IMR-90 (cell line): Measurements from ENCODE around the gene ZBTB1. TPM values are rescaled to one million over a fixed set of nuclear protein-coding genes. Genes with fewer than 3 reads are reported as not detected.

Experiments
- ATAC-seq: fragments of 200-7000 bp; cut with Tn5 transposase; 2 replicates; pipeline ENCODE4 v1.9.1; 2020; ENCODE audit warnings: low read depth, mild to moderate bottlenecking, moderate library complexity
- BruUV-seq: library from RNA; stranded (reverse); fragments of 400-500 nt; replicated peaks from 2 replicates; lab custom pipeline; 2021; lab: Mats Ljungman, UMichigan
- CTCF ChIA-PET: fragments of 300-600 bp; formaldehyde crosslinking; extraction: SDS; loops from one replicate; lab custom pipeline; 2021; ENCODE audit warnings: antibody characterized with exemption; lab: Yijun Ruan, JAX
- POLR2A ChIA-PET: fragments of 300-600 bp; sonication (Branson Sonifier 250); formaldehyde crosslinking; loops from one replicate; lab custom pipeline; 2022; ENCODE audit warnings: antibody characterized with exemption; ENCODE audit not compliant: unreplicated experiment; lab: Charles Lee
- DNase-seq: peaks from one replicate; pipeline ENCODE4 v3.0.0; 2013
- H2AFZ ChIP-seq: replicated peaks from 2 replicates; pipeline ENCODE3; 2013; ENCODE audit warnings: low read length, mild to moderate bottlenecking; ENCODE audit not compliant: poor library complexity
- H2AK5ac ChIP-seq: 2 replicates; pipeline ENCODE4 v1.6.1; 2013; ENCODE audit warnings: low read depth, low read length, inconsistent platforms
- H2AK9ac ChIP-seq: replicated peaks from 2 replicates; pipeline ENCODE3; 2013; ENCODE audit warnings: mild to moderate bottlenecking, low read depth, low read length, moderate library complexity; ENCODE audit not compliant: poor library complexity
- H2BK120ac ChIP-seq: 2 replicates; pipeline ENCODE4 v1.6.1; 2013; ENCODE audit warnings: low read depth, low read length, inconsistent platforms
- H2BK15ac ChIP-seq: 3 replicates; pipeline ENCODE4 v1.6.1; 2013; ENCODE audit warnings: low read depth, low read length, inconsistent platforms
- H2BK20ac ChIP-seq: 2 replicates; pipeline ENCODE4 v1.6.1; 2013; ENCODE audit warnings: low read depth, mild to moderate bottlenecking, inconsistent platforms, low read length, moderate library complexity
- H2BK5ac ChIP-seq: 2 replicates; pipeline ENCODE4 v1.6.1; 2013; ENCODE audit warnings: mild to moderate bottlenecking, low read depth, low read length, inconsistent platforms; ENCODE audit not compliant: poor library complexity, severe bottlenecking
- H3K14ac ChIP-seq: replicated peaks from 2 replicates; pipeline ENCODE4 v1.6.1; 2013; ENCODE audit warnings: low read depth, low read length, inconsistent platforms
- H3K18ac ChIP-seq: 2 replicates; pipeline ENCODE4 v1.6.1; 2013; ENCODE audit warnings: low read depth, low read length, control low read depth
- H3K23ac ChIP-seq: 2 replicates; pipeline ENCODE4 v1.6.1; 2013; ENCODE audit warnings: low read depth, low read length, inconsistent platforms
- H3K27ac ChIP-seq: 2 replicates; pipeline ENCODE4 v1.5.1; 2013; ENCODE audit warnings: mild to moderate bottlenecking, control low read depth, low read length; ENCODE audit not compliant: insufficient read depth
- H3K27me3 ChIP-seq: 2 replicates; pipeline ENCODE4 v1.6.1; 2013; ENCODE audit warnings: low read length; ENCODE audit not compliant: control insufficient read depth, insufficient read depth
- H3K36me3 ChIP-seq: 2 replicates; pipeline ENCODE4 v1.6.1; 2013; ENCODE audit warnings: low read length, mixed read lengths; ENCODE audit not compliant: control insufficient read depth, insufficient read depth
- H3K4ac ChIP-seq: 2 replicates; pipeline ENCODE4 v1.6.1; 2013; ENCODE audit warnings: low read depth, low read length, inconsistent platforms
- H3K4me1 ChIP-seq: 2 replicates; pipeline ENCODE4 v1.6.1; 2013; ENCODE audit warnings: low read length, mixed read lengths; ENCODE audit not compliant: control insufficient read depth, insufficient read depth
- H3K4me2 ChIP-seq: 2 replicates; pipeline ENCODE4 v1.6.1; 2013; ENCODE audit warnings: low read depth, mild to moderate bottlenecking, control low read depth, low read length, moderate library complexity
- H3K4me3 ChIP-seq: 2 replicates; pipeline ENCODE4 v1.5.1; 2013; ENCODE audit warnings: low read depth, mild to moderate bottlenecking, control low read depth, low read length, moderate library complexity; ENCODE audit not compliant: insufficient read depth
- H3K56ac ChIP-seq: 2 replicates; pipeline ENCODE4 v1.6.1; 2013; ENCODE audit warnings: low read length, inconsistent platforms; ENCODE audit not compliant: insufficient read depth; ENCODE audit errors: extremely low read depth
- H3K79me1 ChIP-seq, 2 experiments: 2 replicates each; pipeline ENCODE4 v1.6.1; 2013; ENCODE audit warnings: low read length in 2 of 2, inconsistent platforms in 1 of 2, low read depth in 1 of 2
- H3K9ac ChIP-seq: 2 replicates; pipeline ENCODE4 v1.6.1; 2013; ENCODE audit warnings: low read depth, low read length, control low read depth
- H3K9me1 ChIP-seq: 2 replicates; pipeline ENCODE4 v1.6.1; 2013; ENCODE audit warnings: low read length, inconsistent platforms; ENCODE audit not compliant: insufficient read depth
- H3K9me3 ChIP-seq: 2 replicates; pipeline ENCODE4 v1.6.1; 2013; ENCODE audit warnings: low read length; ENCODE audit not compliant: control insufficient read depth, insufficient read depth
- H4K20me1 ChIP-seq: 2 replicates; pipeline ENCODE4 v1.6.1; 2013; ENCODE audit warnings: low read length, inconsistent platforms; ENCODE audit not compliant: insufficient read depth
- H4K5ac ChIP-seq: 2 replicates; pipeline ENCODE4 v1.6.1; 2013; ENCODE audit warnings: mild to moderate bottlenecking, low read depth, low read length, control low read depth
- H4K8ac ChIP-seq, 2 experiments: 2 replicates each; pipeline ENCODE4 v1.6.1; 2013; ENCODE audit warnings: low read depth in 2 of 2, low read length in 2 of 2, control low read depth in 1 of 2, inconsistent platforms in 1 of 2
- H4K91ac ChIP-seq: 2 replicates; pipeline ENCODE4 v1.6.1; 2013; ENCODE audit warnings: low read depth, low read length, inconsistent platforms; ENCODE audit not compliant: insufficient read depth
- BHLHE40 ChIP-seq: fragments of 150-350 bp; IDR thresholded peaks from 2 replicates; pipeline ENCODE4 v1.6.1; 2016; ENCODE audit warnings: mild to moderate bottlenecking, low read depth, low read length
- CEBPB ChIP-seq: IDR thresholded peaks from 2 replicates; pipeline ENCODE4 v1.6.1; 2012; ENCODE audit warnings: low read depth, low read length, improper control_type of control experiment
- CHD1 ChIP-seq: IDR thresholded peaks from 2 replicates; pipeline ENCODE4 v1.6.1; 2012; ENCODE audit warnings: low read depth, low read length, improper control_type of control experiment
- ELK1 ChIP-seq: fragments of 150-350 bp; IDR thresholded peaks from 2 replicates; pipeline ENCODE4 v1.6.1; 2016; ENCODE audit warnings: low read depth, mild to moderate bottlenecking, low read length, moderate library complexity, borderline replicate concordance
- MAZ ChIP-seq: IDR thresholded peaks from 2 replicates; pipeline ENCODE4 v1.6.1; 2012; ENCODE audit warnings: low read depth, mild to moderate bottlenecking, low read length, improper control_type of control experiment, moderate library complexity, borderline replicate concordance
- MXI1 ChIP-seq: IDR thresholded peaks from 2 replicates; pipeline ENCODE4 v1.6.1; 2012; ENCODE audit warnings: low read depth, mild to moderate bottlenecking, low read length, moderate library complexity, borderline replicate concordance
- NFE2L2 ChIP-seq: fragments of 150-350 bp; IDR thresholded peaks from 2 replicates; pipeline ENCODE4 v1.6.1; 2016; ENCODE audit warnings: low read depth, mild to moderate bottlenecking, low read length
- POLR2A ChIP-seq: IDR thresholded peaks from 2 replicates; pipeline ENCODE4 v1.6.1; 2012; ENCODE audit warnings: mild to moderate bottlenecking, low read depth, low read length
- RAD21 ChIP-seq: IDR thresholded peaks from 2 replicates; pipeline ENCODE4 v1.6.1; 2012; ENCODE audit warnings: low read length, improper control_type of control experiment
- RCOR1 ChIP-seq: IDR thresholded peaks from 2 replicates; pipeline ENCODE4 v1.6.1; 2012; ENCODE audit warnings: mild to moderate bottlenecking, low read length, improper control_type of control experiment; ENCODE audit not compliant: insufficient replicate concordance
- RFX5 ChIP-seq: IDR thresholded peaks from 2 replicates; pipeline ENCODE4 v1.8.0; 2012; ENCODE audit warnings: low read depth, mild to moderate bottlenecking, low read length, moderate library complexity
- SMC3 ChIP-seq: fragments of 150-350 bp; IDR thresholded peaks from 2 replicates; pipeline ENCODE4 v1.6.1; 2016; ENCODE audit warnings: low read depth, mild to moderate bottlenecking, antibody characterized with exemption, low read length, moderate library complexity
- USF2 ChIP-seq: fragments of 150-350 bp; IDR thresholded peaks from 2 replicates; pipeline ENCODE4 v1.6.1; 2017; ENCODE audit warnings: mild to moderate bottlenecking, antibody characterized with exemption, low read length, low read depth
- WGBS, 2 experiments: methylation state at CpG; one replicate each; pipeline versions ENCODE4 v1.1.5 to v1.1.7; 2013; ENCODE audit warnings: missing lambda C conversion rate in 2 of 2; ENCODE audit not compliant: insufficient read length in 1 of 2; ENCODE audit errors: extremely low coverage in 2 of 2; 5-methylcytosine and 5-hydroxymethylcytosine counted together
- dilution Hi-C: fragments of 300-500 bp; cut with HindIII; formaldehyde crosslinking; loops from one replicate; pipeline ENCODE4 v1.14.3; 2018; ENCODE audit warnings: low sequenced_read_pairs; ENCODE audit not compliant: unreplicated experiment
- in situ Hi-C: fragments of 300-500 bp; cut with MboI; formaldehyde crosslinking; loops from 3 replicates; pipeline ENCODE4 v1.14.3; 2019; ENCODE audit warnings: low sequenced_read_pairs, inconsistent platforms, mixed read lengths
- intact Hi-C: fragments of 100-400 bp; cut with micrococcal nuclease; formaldehyde crosslinking; loops from 2 replicates; pipeline ENCODE4 v1.10.0; 2022
- polyA plus RNA-seq, 3 experiments: library from polyadenylated mRNA; depleted of rRNA; stranded (reverse); fragments of >200 nt; gene quantifications; 2 replicates each; pipeline ENCODE4 v1.2.3, GENCODE V29; 2012; ENCODE audit warnings: low replicate concordance in 1 of 3
- total RNA-seq: library from RNA; depleted of rRNA; stranded (reverse); fragments of >200 nt; gene quantifications from 2 replicates; pipeline ENCODE4 v1.2.3, GENCODE V29; 2012

ZBTB1 gene
- total and polyA plus RNA-seq, 2 of the 4 experiments (the other 2 are of a cell fraction): 19.0 to 37.3 TPM

- H3K79me1 ChIP-seq: peaks cover 21 to 63% of the 10 kb centered on the region in 2 experiments
- intact Hi-C loops: no loop called here
- H3K27ac ChIP-seq: no peak overlapping the region
- peaks cover 11% of the 10 kb centered on the region; the same call in 1 of the 2 replicates for H3K9me1 ChIP-seq
- H2BK5ac ChIP-seq: no peak overlapping the region
- no peak overlapping the region for H2BK15ac ChIP-seq
- H3K36me3 ChIP-seq: peaks cover 13% of the 10 kb centered on the region
- in situ Hi-C loops: no loop called here
- ChIA-PET CTCF (interaction anchor here (1.1 kb wide), 1 partner anchor 111 kb away, joined by 4 read pairs; no protein-coding TSS in a partner anchor), POLR2A (no interaction called here)
- H3K18ac ChIP-seq: no peak overlapping the region
- DNase-seq (no peak), ATAC-seq (no peak)
- H3K4me1 ChIP-seq: peaks cover 3% of the 10 kb centered on the region; the same call in 1 of the 2 replicates
- H3K4me2 ChIP-seq: no peak overlapping the region
- no peaks in the 10 kb centered on the region for H3K27me3 ChIP-seq
- H4K5ac ChIP-seq: no peak overlapping the region
- no peak overlapping the region for H2AFZ ChIP-seq
- H3K4me3 ChIP-seq: no peak overlapping the region
- H3K14ac ChIP-seq: no peak overlapping the region
- H2BK120ac ChIP-seq: no peak overlapping the region
- no peaks in the 10 kb centered on the region for H3K9me3 ChIP-seq
- H4K8ac ChIP-seq: no peak overlapping the region
- H3K9ac ChIP-seq: no peak overlapping the region
- H2BK20ac ChIP-seq: no peak overlapping the region
- no peak overlapping the region for H3K23ac ChIP-seq
- dilution Hi-C loops: no loop called here
- H2AK9ac ChIP-seq: no peak overlapping the region
- WGBS, 2 experiments: no CpG with 5 or more reads among the region's 4 CpGs
- no peak overlapping the region for H2AK5ac ChIP-seq
- BruUV-seq: no TSS peak
- no peak for TF ChIP-seq NFE2L2
- no peak for TF ChIP-seq RFX5
- TF ChIP-seq CHD1: no peak
- TF ChIP-seq RAD21: no peak
- TF ChIP-seq MAZ: no peak
- TF ChIP-seq POLR2A: no peak
- TF ChIP-seq ELK1: no peak
- TF ChIP-seq BHLHE40: no peak
- no peak for TF ChIP-seq CEBPB
- TF ChIP-seq SMC3: no peak
- no peak for TF ChIP-seq MXI1
- no peak for TF ChIP-seq RCOR1
- TF ChIP-seq USF2: no peak
- no peak overlapping the region for H3K4ac ChIP-seq
- H4K20me1 ChIP-seq: peaks cover 91% of the 10 kb centered on the region
- no peak overlapping the region for H3K56ac ChIP-seq
- no peak overlapping the region for H4K91ac ChIP-seq
Observed at GRCh38 chr14:64518229-64518628, 13.7 kb downstream of the ZBTB1 start.
